Natural killer cell treated with Interleukin-12 subunit alpha and Interleukin-12 subunit beta and Interleukin-15 and Interleukin-18, amount 100 ng/mL, for 72 hours (primary cell): Measurements from ENCODE around the gene EP400. TPM values are rescaled to one million over a fixed set of nuclear protein-coding genes. Genes with fewer than 3 reads are reported as not detected.

Experiments
- ATAC-seq, 2 donors: fragments of 150-1000 bp; cut with Tn5 transposase in 1 of 2; sonication (Bioruptor Pico), chemical (Tn5 transposase) in 1 of 2; 2 replicates each; pipeline ENCODE4 v1.10.0; 2021
- DNase-seq: peaks from one replicate; pipeline ENCODE4 v3.0.0; 2022; ENCODE audit warnings: low spot score
- H3K27ac Mint-ChIP-seq, 2 donors: 1 replicate in 1 of 2; 2 replicates in 1 of 2; pipeline ENCODE4 v1.8.0; 2022; ENCODE audit warnings: mixed read lengths in 2 of 2, mild to moderate bottlenecking in 1 of 2, moderate library complexity in 1 of 2
- H3K27me3 Mint-ChIP-seq, 2 donors: 1 replicate in 1 of 2; 2 replicates in 1 of 2; pipeline ENCODE4 v1.8.0; 2022; ENCODE audit warnings: mixed read lengths in 2 of 2
- H3K36me3 Mint-ChIP-seq: one replicate; pipeline ENCODE4 v1.8.0; 2022; ENCODE audit warnings: mixed read lengths
- H3K4me1 Mint-ChIP-seq, 2 donors: 1 replicate in 1 of 2; 2 replicates in 1 of 2; pipeline ENCODE4 v1.8.0; 2022; ENCODE audit warnings: low read depth in 2 of 2, mixed read lengths in 2 of 2, mild to moderate bottlenecking in 1 of 2
- H3K4me3 Mint-ChIP-seq: one replicate; pipeline ENCODE4 v1.8.0; 2022; ENCODE audit warnings: mixed read lengths
- H3K9me3 Mint-ChIP-seq: 2 replicates; pipeline ENCODE4 v1.8.0; 2022; ENCODE audit warnings: mixed read lengths
- total RNA-seq, 2 donors: library from RNA; stranded (reverse); gene quantifications; one replicate each; pipeline ENCODE4 v1.2.3, GENCODE V29; 2022

The EP400 gene
- total RNA-seq, 2 donors from 2014 or later: 53.5 to 106 TPM

GRCh38 chr12:131917711-131918306 lies 31.9 kb upstream of the EP400 start:
- H3K4me1 Mint-ChIP-seq: no peaks in the 10 kb centered on the region
- no peak overlapping the region for H3K4me3 Mint-ChIP-seq
- ATAC-seq (no peak), DNase-seq (no peak)
- no peaks in the 10 kb centered on the region for H3K36me3 Mint-ChIP-seq
- H3K9me3 Mint-ChIP-seq: no peaks in the 10 kb centered on the region
- no peak overlapping the region for H3K27ac Mint-ChIP-seq
- H3K27me3 Mint-ChIP-seq: no peaks in the 10 kb centered on the region

- no peak for DNase-seq
- Mint-ChIP-seq H3K27me3 (no peaks in the 10 kb centered on the region), H3K4me1 (no peaks in the 10 kb centered on the region), H3K36me3 (no peaks in the 10 kb centered on the region), H3K27ac (no peak overlapping the region), H3K4me3 (no peak overlapping the region), H3K9me3 (no peaks in the 10 kb centered on the region)
- ATAC-seq: no peak
These were observed 31.3 kb upstream of the EP400 start for GRCh38 chr12:131918311-131919050.

- no peak overlapping the region for H3K27ac Mint-ChIP-seq
- H3K4me3 Mint-ChIP-seq: no peak overlapping the region
- H3K36me3 Mint-ChIP-seq: no peaks in the 10 kb centered on the region
- no peaks in the 10 kb centered on the region for H3K4me1 Mint-ChIP-seq
- ATAC-seq (no peak), DNase-seq (no peak)
- H3K27me3 Mint-ChIP-seq: no peaks in the 10 kb centered on the region
- no peaks in the 10 kb centered on the region for H3K9me3 Mint-ChIP-seq
These were observed 30.7 kb upstream of the EP400 start for GRCh38 chr12:131919051-131919347.

GRCh38 chr12:131919366-131920156 lies 30.2 kb upstream of the EP400 start:
- Mint-ChIP-seq H3K27ac (no peak overlapping the region), H3K4me3 (no peak overlapping the region), H3K9me3 (no peaks in the 10 kb centered on the region), H3K36me3 (no peaks in the 10 kb centered on the region), H3K27me3 (no peaks in the 10 kb centered on the region), H3K4me1 (no peaks in the 10 kb centered on the region)
- DNase-seq (no peak), ATAC-seq (no peak)

- H3K4me3 Mint-ChIP-seq: no peak overlapping the region
- no peak for ATAC-seq
- H3K9me3 Mint-ChIP-seq: no peaks in the 10 kb centered on the region
- H3K36me3 Mint-ChIP-seq: no peaks in the 10 kb centered on the region
- H3K27me3 Mint-ChIP-seq: no peaks in the 10 kb centered on the region
- no peak overlapping the region for H3K27ac Mint-ChIP-seq
- H3K4me1 Mint-ChIP-seq: no peaks in the 10 kb centered on the region
- DNase-seq: no peak
These were observed 29.6 kb upstream of the EP400 start for GRCh38 chr12:131920157-131920508.

- Mint-ChIP-seq H3K9me3 (no peaks in the 10 kb centered on the region), H3K27me3 (no peaks in the 10 kb centered on the region), H3K4me1 (no peaks in the 10 kb centered on the region), H3K4me3 (no peak overlapping the region), H3K27ac (no peak overlapping the region), H3K36me3 (no peaks in the 10 kb centered on the region)
- ATAC-seq (no peak), DNase-seq (no peak)
These were observed 28.6 kb upstream of the EP400 start for GRCh38 chr12:131920902-131921840.

GRCh38 chr12:131921866-131922769 lies 27.6 kb upstream of the EP400 start:
- Mint-ChIP-seq H3K9me3 (no peaks in the 10 kb centered on the region), H3K4me1 (no peaks in the 10 kb centered on the region), H3K4me3 (no peak overlapping the region), H3K27me3 (no peaks in the 10 kb centered on the region), H3K36me3 (no peaks in the 10 kb centered on the region), H3K27ac (no peak overlapping the region)
- no peak for DNase-seq
- no peak for ATAC-seq

GRCh38 chr12:131922772-131923171 lies 27.0 kb upstream of the EP400 start:
- Mint-ChIP-seq H3K4me1 (peaks cover 0 to under 1% of the 10 kb centered on the region in 2 donors), H3K27ac (no peak overlapping the region), H3K4me3 (no peak overlapping the region), H3K9me3 (no peaks in the 10 kb centered on the region), H3K27me3 (no peaks in the 10 kb centered on the region), H3K36me3 (no peaks in the 10 kb centered on the region)
- ATAC-seq (no peak), DNase-seq (no peak)

- Mint-ChIP-seq H3K36me3 (no peaks in the 10 kb centered on the region), H3K4me3 (no peak overlapping the region), H3K27ac (no peak overlapping the region), H3K4me1 (peaks cover 0 to 4% of the 10 kb centered on the region in 2 donors), H3K27me3 (no peaks in the 10 kb centered on the region), H3K9me3 (no peaks in the 10 kb centered on the region)
- DNase-seq (no peak), ATAC-seq (no peak)
These were observed 26.5 kb upstream of the EP400 start for GRCh38 chr12:131923260-131923659.

- Mint-ChIP-seq H3K4me1 (peaks cover 9% of the 10 kb centered on the region in 2 donors), H3K4me3 (peak overlapping the region; percentile 96), H3K36me3 (peaks cover 2% of the 10 kb centered on the region), H3K27ac (peak overlapping the region; percentile 83), H3K9me3 (no peaks in the 10 kb centered on the region), H3K27me3 (no peaks in the 10 kb centered on the region)
- DNase-seq: no peak
- ATAC-seq: no peak
These were observed 22.3 kb upstream of the EP400 start for GRCh38 chr12:131927110-131928079.

GRCh38 chr12:131928080-131928710 lies 21.5 kb upstream of the EP400 start:
- DNase-seq (no peak), ATAC-seq (peak; percentile 2 to 22)
- no peaks in the 10 kb centered on the region for H3K9me3 Mint-ChIP-seq
- peak overlapping the region; percentile 96 for H3K4me3 Mint-ChIP-seq
- no peaks in the 10 kb centered on the region for H3K27me3 Mint-ChIP-seq
- peaks cover 7% of the 10 kb centered on the region for H3K36me3 Mint-ChIP-seq
- peak overlapping the region; percentile 83 for H3K27ac Mint-ChIP-seq
- peaks cover 13 to 14% of the 10 kb centered on the region in 2 donors for H3K4me1 Mint-ChIP-seq
